Measurements from ENCODE around the gene SH3D19. TPM values are rescaled to one million over a fixed set of nuclear protein-coding genes. Genes with fewer than 3 reads are reported as not detected.
"Not testable (repeated sequence)": the region's sequence is repeated elsewhere in the genome, so short reads cannot be mapped to it uniquely, and the experiment has no call there.

Gene SH3D19
- total RNA-seq, 1 donor from 2014 or later = 142 TPM

DNA sequence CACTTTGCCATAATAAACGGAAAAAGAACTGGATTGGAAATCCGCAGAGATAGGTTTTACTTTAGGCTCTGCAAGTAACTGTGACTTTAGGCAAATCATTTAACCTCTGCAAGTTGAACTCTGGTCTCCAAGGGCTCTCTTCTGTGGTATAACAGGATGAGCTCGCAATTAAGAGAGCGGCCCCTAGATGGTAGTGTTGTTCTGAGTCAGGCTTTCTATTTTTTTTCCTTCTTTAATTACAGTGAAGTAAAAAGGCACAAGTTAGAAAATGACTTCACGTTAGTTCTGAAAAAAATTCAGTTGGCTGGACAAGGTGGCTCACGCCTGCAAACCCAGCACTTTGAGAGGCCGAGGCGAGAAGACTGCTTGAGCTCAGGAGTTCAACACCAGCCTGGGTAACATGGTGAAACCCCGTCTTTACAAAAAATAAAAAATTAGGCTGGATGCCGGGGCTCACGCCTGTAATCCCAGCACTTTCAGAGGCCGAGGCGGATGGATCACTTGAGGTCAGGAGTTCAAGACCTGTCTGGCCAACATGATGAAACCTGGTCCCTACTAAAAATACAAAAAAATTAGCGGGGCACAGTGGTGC lies 207.9 kb downstream of the SH3D19 start:
- intact Hi-C loops (cut with DNase I) = loop anchor here (2.0 to 10.0 kb wide), 2 partner anchors 245 to 1267 kb away; no protein-coding TSS in a partner anchor
- no peak for DNase-seq (ENCODE audit: low spot score)

DNA sequence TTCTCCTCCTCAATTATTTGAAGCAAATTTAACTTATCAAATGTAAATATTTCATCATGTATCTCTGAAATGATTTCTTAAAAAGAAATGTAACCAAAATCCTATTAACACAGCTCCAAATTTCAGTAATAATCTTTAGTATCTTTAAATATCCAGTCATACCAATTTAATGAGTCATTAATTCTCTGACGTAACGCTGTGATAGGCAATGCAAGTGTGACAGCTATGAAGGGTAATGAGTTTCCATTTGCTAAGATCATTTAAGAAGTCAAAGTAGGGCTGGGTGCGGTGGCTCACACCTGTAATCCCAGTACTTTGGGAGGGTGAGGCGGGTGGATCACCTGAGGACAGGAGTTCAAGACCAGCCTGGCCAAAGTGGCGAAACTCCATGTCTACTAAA lies 210.4 kb downstream of the SH3D19 start:
- DNase-seq (ENCODE audit: low spot score) = no peak
- intact Hi-C loops (cut with DNase I) = loop anchor here (10.0 kb wide), 1 partner anchor 1270 kb away; no protein-coding TSS in a partner anchor

DNA sequence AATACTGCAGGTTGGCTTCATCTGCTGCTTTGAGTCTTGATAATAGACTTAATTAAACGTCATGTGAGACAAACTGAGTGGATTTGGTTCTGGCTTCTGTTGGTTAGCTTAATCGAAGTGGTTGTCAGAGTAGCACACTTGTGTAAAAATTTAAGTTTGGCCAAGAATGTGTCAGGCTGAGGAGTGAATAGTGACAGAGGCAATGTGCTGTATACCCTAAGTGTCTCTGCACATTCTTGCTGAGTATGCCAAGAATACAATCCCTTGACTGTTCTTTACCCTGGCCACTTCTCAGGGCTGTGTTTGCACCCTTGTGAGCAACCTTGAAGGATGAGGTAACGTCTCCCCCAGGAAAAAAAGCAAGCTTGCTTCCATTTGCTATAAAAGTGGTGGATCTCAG lies 211.1 kb downstream of the SH3D19 start:
- DNase-seq (ENCODE audit: low spot score) = no peak
- intact Hi-C loops (cut with DNase I) = loop anchor here (10.0 kb wide), 1 partner anchor 1270 kb away; no protein-coding TSS in a partner anchor

DNA sequence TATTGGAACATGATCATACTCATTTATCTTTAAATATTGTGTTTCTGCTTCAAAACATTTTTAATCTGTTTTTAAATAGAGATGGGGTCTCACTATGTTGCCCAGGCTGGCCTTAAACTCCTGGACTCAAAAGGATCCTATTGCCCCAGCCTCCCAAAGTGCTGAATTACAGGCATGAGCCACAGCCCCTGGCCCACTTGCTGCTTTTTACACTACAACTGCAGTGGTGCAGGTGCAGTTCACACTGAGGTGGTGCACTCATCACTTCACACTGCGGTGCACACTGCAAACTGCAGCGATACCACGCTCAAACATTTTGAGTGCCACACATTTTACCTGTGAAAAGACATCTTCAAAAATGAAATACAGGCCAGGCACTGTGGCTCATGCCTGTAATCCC lies 215.2 kb downstream of the SH3D19 start:
- no peak for DNase-seq (ENCODE audit: low spot score)
- intact Hi-C loops (cut with DNase I) = loop anchor here (10.0 kb wide), 1 partner anchor 1275 kb away; no protein-coding TSS in a partner anchor

DNA sequence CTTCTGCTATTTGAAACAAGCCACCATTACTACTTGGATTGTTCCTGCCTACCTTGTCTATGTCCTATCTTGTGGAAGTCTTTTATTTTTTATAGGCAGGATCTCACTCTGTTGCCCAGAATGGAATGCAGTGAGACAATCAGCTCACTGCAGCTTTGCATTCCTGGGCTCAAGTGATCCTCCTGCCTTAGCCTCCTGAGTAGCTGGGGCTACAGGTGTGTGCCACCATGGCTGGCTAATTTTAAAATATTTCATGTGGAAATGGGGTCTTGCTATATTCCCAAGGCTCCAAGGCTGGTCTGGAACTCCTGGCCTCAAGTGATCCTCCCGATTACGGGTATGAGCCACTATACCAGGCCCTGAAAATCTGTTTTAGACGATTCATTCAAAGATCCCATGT lies 218.3 kb downstream of the SH3D19 start:
- no peak for DNase-seq (ENCODE audit: low spot score)
- intact Hi-C loops (cut with DNase I) = no loop called here

DNA sequence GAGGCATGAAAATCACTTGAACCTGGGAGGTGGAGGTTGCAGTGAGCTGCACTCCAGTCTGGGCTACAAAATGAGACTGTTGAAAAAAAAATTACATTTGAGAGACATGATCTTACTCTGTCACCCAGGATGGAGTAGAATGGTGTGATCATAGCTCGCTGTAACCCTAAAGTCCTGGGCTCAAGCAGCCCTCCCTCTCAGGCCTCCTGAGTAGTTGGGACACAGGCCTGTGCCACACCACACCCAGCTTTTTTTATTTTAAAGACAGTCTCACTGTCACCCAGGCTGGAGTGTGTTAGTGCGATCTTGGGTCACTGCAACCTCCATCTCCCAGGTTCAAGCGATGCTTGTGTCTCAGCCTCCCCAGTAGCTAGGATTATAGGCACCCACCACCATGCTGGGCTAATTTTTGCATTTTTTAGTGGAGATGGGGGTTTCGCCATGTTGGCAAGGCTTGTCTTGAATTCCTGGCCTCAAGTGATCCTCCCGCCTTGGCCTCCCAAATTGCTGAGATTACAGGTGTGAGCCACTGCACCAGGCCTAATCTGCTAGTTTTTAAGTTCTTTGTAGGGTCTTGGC lies 219.9 kb downstream of the SH3D19 start:
- no peak for DNase-seq (ENCODE audit: low spot score)
- intact Hi-C loops (cut with DNase I) = no loop called here

DNA sequence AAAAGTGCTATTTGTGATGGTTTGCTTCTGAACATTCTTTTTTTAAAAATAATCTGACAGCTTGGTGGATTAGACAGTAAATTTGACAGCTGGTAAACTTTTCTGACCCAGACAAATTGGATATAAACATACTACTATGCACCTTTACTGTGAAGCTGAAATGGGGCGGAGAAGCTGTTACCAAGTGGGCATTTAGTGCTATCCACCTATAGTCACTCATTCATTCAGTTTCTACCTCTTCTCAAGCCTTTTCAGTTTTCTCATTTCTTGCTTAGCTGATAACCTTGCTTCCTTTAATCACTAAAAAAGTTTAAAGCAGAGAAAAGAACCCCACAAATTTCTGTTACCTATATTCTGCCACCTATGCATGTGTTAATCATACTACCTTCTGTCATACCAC lies 220.8 kb downstream of the SH3D19 start:
- no peak for DNase-seq (ENCODE audit: low spot score)
- intact Hi-C loops (cut with DNase I) = no loop called here

DNA sequence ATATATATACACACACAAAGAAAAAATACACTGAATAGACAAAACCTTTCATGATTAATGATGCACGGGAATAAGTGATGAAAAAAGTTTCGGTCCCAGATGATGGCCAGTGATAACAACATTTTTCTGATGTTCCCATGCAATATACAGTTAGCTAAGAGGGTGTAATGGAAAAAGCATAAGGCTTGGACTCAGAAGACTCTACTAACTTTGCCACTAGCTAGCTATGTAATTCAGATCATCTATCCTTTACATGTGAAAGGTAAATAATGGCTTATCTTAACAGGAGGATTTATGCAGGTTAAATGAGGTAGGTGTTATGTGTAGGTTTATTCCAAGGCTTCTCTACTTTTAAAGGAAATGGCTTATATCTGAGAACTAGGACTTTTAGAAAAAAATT lies 221.6 kb downstream of the SH3D19 start:
- intact Hi-C loops (cut with DNase I) = no loop called here
- DNase-seq (ENCODE audit: low spot score) = no peak

DNA sequence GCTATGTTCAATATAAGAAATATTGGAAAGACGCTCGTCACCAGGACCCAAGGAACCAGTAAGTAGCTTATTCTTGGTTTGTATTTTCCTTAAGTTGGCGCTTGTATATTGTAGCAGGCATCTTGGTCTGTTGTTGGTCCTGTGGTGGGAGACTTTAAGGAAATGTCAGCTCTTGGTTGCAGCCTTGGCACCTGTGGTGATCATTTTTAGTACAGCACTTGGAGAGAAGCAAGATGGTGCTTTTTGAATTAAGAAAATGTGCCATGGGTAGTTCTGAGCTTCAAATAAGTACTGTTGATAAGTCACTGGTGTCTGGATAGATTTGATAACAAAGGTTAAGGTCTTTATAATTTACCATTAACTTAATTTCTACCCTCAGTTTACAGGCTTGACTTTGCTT lies 224.9 kb downstream of the SH3D19 start:
- intact Hi-C loops (cut with DNase I) = no loop called here
- DNase-seq (ENCODE audit: low spot score) = no peak

DNA sequence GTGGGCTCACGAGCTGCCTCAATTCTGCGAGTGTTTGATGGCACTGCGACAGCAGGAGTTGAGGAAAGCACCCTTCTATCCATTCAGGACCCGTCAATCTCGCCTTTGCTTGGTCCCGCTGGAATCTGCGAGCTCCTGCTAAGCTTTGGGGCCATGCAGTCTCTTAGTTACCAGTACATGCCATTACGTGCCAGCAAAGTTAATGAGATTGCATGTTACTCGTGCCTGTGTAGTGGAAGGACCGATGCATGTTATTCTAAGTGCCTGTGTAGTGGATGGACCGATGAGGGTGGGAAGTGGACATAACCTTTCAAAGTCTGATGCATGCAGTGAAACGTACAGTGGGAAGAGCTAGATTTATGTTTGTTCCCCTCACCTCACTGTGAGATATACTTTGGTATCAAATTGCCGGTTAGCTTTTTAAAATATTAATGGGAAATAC lies 225.4 kb downstream of the SH3D19 start:
- DNase-seq (ENCODE audit: low spot score) = no peak
- intact Hi-C loops (cut with DNase I) = loop anchor here (1.0 kb wide), 1 partner anchor 85 kb away; the partner anchor contains the start of gene LRBA

DNA sequence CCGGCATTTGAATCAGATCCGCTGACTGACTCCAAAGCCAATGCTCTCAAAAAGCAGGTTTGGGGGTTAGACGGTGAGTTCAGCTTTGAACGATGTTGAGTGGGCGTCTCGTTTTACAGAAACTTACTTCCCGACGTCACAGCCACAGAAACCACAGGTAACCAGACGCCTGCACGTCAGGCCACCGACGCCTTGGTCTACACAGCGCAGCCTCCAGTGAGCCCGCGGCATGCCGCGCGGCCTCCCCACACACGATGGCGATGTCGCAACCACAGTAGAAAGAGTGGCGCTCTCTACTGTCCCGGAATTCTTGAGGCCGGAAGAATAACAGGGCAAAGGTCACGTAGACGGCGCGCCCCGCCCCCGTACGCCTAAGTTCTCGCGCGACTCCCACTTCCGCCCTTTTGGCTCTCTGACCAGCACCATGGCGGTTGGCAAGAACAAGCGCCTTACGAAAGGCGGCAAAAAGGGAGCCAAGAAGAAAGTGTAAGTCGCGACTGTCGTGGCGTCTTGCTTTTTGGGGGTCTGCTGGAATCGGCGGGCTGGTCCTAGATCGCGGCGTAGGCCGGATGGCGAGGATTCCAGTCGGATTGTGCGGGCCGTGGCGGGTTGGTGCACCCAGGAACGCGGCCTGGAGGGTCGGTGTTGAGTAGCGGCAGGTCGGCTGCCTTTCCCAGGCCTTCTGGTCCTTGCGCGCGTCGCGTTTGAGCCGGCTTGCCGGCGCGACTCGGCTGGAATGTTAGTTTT lies 226.0 kb downstream of the SH3D19 start, which contains the start of gene RPS3A:
TSS of gene RPS3A (plus strand) at position 400 of the 747 bp plus-strand sequence. CDS start at position 425, 25 bp downstream.
- DNase-seq (ENCODE audit: low spot score) = peak; percentile 97
- intact Hi-C loops (cut with DNase I) = loop anchor here (1.0 kb wide), 1 partner anchor 84 kb away; the partner anchor contains the start of gene LRBA

DNA sequence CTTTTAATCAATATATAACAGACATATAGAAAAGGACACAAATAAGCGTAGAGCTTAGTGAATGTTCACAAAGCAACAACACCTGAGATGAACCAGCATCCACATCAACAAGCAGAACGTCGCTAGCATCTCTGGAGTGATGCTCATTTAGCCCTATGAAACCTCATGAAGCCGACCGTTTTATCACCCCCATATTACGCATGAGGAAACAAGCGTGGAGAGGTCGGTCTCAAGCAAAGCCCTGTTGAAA lies 226.5 kb downstream of the SH3D19 start:
- intact Hi-C loops (cut with DNase I) = loop anchor here (1.0 kb wide), 1 partner anchor 84 kb away; the partner anchor contains the start of gene LRBA
- DNase-seq (ENCODE audit: low spot score) = no peak

DNA sequence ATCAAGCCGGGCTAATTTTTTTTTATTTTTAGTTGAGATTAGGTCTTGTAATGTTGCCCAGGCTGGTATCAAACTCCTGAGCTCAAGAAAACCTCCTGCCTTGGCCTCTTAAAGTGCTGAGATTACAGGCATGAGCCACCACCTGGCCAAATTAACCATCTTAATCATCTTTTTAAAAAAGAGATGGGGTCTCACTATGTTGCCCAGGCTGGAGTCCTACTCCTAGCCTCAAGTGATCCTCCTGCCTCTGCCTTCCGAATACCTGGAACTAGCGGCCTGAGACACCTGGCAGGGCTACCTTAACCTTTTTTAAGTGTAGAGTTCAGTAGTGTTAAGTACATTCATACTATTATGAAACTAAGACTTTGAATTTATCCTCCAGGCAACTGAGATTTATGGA lies 227.6 kb downstream of the SH3D19 start:
- intact Hi-C loops (cut with DNase I) = no loop called here

DNA sequence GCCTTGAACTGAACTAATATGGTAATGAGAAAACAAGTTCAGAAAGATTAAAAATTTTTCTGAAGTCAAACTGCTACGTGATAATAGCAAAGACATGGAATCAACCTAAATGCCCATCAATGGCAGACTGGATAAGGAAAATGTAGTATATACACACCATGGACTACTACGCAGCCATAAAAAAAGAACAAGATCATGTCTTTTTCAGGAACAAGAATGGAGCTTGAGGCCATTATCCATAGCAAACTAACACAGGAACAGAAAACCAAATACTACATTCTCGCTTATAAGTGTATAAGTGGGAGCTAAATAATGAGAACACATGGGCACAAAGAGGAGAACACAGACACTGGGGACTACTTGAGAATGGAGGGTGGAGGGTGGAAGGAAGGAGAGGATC lies 230.3 kb downstream of the SH3D19 start:
- intact Hi-C loops (cut with DNase I) = no loop called here
- no peak for DNase-seq (ENCODE audit: low spot score)

More for the DNA sequence above, 227.6 kb downstream of the SH3D19 start:
- DNase-seq (ENCODE audit: low spot score) = no peak

DNA sequence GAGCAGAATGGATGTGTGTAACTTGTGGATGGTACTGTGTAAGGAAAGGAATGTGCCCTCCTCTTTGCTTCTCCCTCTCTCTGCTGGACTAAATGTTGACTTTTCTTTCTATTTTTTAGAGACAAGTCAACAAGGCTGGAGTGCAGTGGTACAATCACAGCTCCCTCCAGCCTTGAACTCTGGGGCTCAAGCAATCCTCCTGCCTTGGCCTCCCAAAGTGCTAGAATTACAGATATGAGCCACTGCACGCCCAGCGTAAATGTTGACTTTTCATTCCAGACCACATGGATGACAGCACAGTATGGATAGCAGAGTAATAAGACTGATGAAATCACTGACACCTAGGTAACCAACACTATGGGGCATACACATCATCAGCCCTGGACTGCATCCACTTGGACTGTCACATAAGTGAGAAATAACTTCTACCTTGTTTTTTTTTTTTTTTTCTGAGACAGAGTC lies 231.1 kb downstream of the SH3D19 start:
- intact Hi-C loops (cut with DNase I) = no loop called here
- DNase-seq (ENCODE audit: low spot score) = no peak

DNA sequence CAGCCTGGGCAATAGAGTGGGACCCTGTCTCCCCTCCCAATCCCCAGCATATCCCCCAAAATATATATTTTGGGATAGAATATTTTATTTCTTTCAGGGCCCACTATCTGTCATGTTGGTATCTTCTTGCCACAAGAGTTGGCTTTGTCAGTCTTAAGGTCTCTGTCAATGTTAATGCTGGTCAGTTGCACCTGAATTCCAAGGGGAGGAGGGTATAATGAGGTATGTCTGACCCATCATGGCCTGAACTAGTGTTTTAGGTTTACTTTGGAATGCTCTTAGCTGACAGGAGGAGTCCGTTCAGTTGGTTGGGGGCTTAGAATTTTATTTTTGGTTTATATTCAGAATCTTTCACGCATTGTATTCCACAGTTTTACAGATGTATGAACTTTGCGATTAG lies 232.2 kb downstream of the SH3D19 start:
- DNase-seq (ENCODE audit: low spot score) = no peak

DNA sequence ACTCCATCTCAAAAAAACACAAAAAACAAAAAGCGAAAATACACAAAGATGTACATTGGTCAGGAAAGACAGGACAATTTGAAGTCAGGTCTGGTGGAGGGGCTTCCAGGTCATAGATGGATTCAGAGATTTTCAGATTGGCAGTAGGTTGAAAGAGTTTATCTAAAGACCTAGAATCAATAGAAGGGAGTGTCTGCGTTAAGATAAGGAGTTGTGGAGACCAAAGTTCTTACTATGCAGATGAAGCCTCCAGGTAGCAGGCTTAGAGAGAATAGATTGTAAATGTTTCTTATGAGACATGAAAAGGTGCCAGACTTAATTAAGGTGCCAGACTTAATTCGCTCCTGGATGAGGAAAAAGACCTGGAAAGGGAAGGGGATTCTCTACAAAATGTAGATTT lies 232.9 kb downstream of the SH3D19 start:
- intact Hi-C loops (cut with DNase I) = no loop called here
- no peak for DNase-seq (ENCODE audit: low spot score)

More for the DNA sequence above, 232.2 kb downstream of the SH3D19 start:
- intact Hi-C loops (cut with DNase I) = no loop called here

DNA sequence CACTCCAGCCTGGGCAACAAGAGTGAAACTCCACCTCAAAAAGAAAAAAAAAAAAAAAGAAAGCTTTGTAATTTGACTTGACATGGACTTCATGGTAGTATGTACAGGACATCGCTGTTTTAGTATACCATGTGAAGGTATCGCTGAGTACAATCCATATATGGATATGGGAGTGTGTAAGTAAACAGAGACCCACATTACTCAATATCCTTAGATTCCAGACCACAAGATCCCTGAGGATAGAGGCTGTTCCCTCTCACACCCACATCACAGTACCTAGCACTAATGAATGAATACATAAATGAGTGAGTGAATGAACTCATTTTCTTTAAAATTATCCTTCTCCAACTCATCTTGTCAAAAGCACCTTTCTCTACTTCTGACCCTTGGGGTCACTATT lies 234.4 kb downstream of the SH3D19 start:
- intact Hi-C loops (cut with DNase I) = no loop called here
- DNase-seq (ENCODE audit: low spot score) = no peak

DNA sequence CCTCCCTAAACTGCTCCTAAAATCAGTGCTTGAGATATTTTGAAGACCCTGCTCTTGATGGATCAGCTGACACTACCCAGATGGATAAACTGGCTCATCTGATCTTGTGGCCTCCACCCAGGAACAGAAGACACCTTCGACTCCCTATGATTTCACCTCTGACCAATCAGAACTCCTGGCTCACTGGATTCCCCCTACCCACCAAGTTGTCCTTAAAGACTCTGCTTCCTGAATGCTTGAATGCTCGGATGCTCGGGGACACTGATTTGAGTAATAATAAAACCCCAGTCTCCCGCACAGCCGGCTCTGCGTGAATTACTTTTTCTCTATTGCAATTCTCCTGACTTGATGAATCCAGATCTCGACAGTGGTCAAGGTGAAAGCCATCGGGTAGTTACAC lies 237.9 kb downstream of the SH3D19 start:
- DNase-seq (ENCODE audit: low spot score) = no peak
- intact Hi-C loops (cut with DNase I) = no loop called here

DNA sequence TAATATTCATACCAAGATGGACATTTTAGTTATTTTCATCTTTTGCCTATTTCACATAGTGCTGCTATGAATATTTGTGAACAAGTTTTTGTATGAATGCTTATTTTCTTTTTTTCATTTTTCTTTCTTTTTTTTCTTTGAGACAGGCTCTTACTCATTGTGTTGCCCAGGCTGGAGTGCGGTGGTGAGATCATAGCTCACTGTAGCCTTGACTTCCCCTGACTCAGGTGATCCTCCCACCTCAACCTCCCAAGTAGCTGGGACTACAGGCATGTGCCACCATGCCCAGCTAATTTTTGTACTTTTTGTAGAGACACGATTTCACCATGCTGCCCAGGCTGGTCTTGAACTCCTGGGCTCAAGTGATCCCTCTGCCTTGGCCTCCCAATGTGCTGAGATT lies 247.4 kb downstream of the SH3D19 start:
- DNase-seq (ENCODE audit: low spot score); intact Hi-C loops (cut with DNase I): not testable (repeated sequence)

All from cardiac septum (tissue), 1 donor.